ENCODE results near the gene COMMD1. TPM values are rescaled to one million over a fixed set of nuclear protein-coding genes. Genes with fewer than 3 reads are reported as not detected.
"Not testable (repeated sequence)": the region's sequence is repeated elsewhere in the genome, so short reads cannot be mapped to it uniquely, and the experiment has no call there.

COMMD1 gene
- total RNA-seq, 1 donor from 2014 or later, result 57.9 TPM

GRCh38 chr2:62036761-62037250, 131.3 kb downstream of the COMMD1 start:
- Histone ChIP-seq H3K36me3 (ENCODE audit: control insufficient read depth in 3 of 3, insufficient read depth in 3 of 3, low read length in 3 of 3) (no peaks in the 10 kb centered on the region), H3K27me3 (ENCODE audit: control insufficient read depth in 3 of 3, insufficient read depth in 3 of 3, low read length in 3 of 3) (no peaks in the 10 kb centered on the region), H3K4me3 (ENCODE audit: low read length in 3 of 3) (no peak overlapping the region), H3K9ac (ENCODE audit: low read depth in 1 of 3, low read length in 3 of 3) (no peak overlapping the region), H3K4me1 (ENCODE audit: control insufficient read depth in 3 of 3, insufficient read depth in 3 of 3, low read length in 3 of 3) (peaks cover 0 to 11% (median 5%) of the 10 kb centered on the region in 3 donors), H3K27ac (ENCODE audit: low read depth, low read length) (no peak overlapping the region), H3K9me3 (ENCODE audit: control insufficient read depth in 3 of 3, low read length in 3 of 3) (no peaks in the 10 kb centered on the region)

- H3K27ac ChIP-seq (ENCODE audit: low read depth, low read length), result no peak overlapping the region
- no peaks in the 10 kb centered on the region for H3K36me3 ChIP-seq (ENCODE audit: control insufficient read depth in 3 of 3, insufficient read depth in 3 of 3, low read length in 3 of 3)
- no peak overlapping the region for H3K4me3 ChIP-seq (ENCODE audit: low read length in 3 of 3)
- H3K4me1 ChIP-seq (ENCODE audit: control insufficient read depth in 3 of 3, insufficient read depth in 3 of 3, low read length in 3 of 3), result peaks cover 8 to 21% (median 11%) of the 10 kb centered on the region in 3 donors
- no peak overlapping the region for H3K9ac ChIP-seq (ENCODE audit: low read depth in 1 of 3, low read length in 3 of 3)
- H3K9me3 ChIP-seq (ENCODE audit: control insufficient read depth in 3 of 3, low read length in 3 of 3), result no peaks in the 10 kb centered on the region
- H3K27me3 ChIP-seq (ENCODE audit: control insufficient read depth in 3 of 3, insufficient read depth in 3 of 3, low read length in 3 of 3), result no peaks in the 10 kb centered on the region
Observed at GRCh38 chr2:62038975-62039771, 133.7 kb downstream of the COMMD1 start.

- no peak overlapping the region for H3K4me3 ChIP-seq (ENCODE audit: low read length in 3 of 3)
- no peak overlapping the region for H3K9ac ChIP-seq (ENCODE audit: low read depth in 1 of 3, low read length in 3 of 3)
- H3K9me3 ChIP-seq (ENCODE audit: control insufficient read depth in 3 of 3, low read length in 3 of 3), result no peaks in the 10 kb centered on the region
- H3K27ac ChIP-seq (ENCODE audit: low read depth, low read length), result no peak overlapping the region
- no peaks in the 10 kb centered on the region for H3K36me3 ChIP-seq (ENCODE audit: control insufficient read depth in 3 of 3, insufficient read depth in 3 of 3, low read length in 3 of 3)
- no peaks in the 10 kb centered on the region for H3K27me3 ChIP-seq (ENCODE audit: control insufficient read depth in 3 of 3, insufficient read depth in 3 of 3, low read length in 3 of 3)
- H3K4me1 ChIP-seq (ENCODE audit: control insufficient read depth in 3 of 3, insufficient read depth in 3 of 3, low read length in 3 of 3), result peaks cover 6 to 11% (median 8%) of the 10 kb centered on the region in 3 donors
Observed at GRCh38 chr2:62040926-62041325, 135.5 kb downstream of the COMMD1 start.

GRCh38 chr2:62041701-62042385, 136.4 kb downstream of the COMMD1 start:
- not testable (repeated sequence) for H3K9ac ChIP-seq (ENCODE audit: low read depth in 1 of 3, low read length in 3 of 3); H3K4me3 ChIP-seq (ENCODE audit: low read length in 3 of 3); H3K36me3 ChIP-seq (ENCODE audit: control insufficient read depth in 3 of 3, insufficient read depth in 3 of 3, low read length in 3 of 3); H3K9me3 ChIP-seq (ENCODE audit: control insufficient read depth in 3 of 3, low read length in 3 of 3); H3K27ac ChIP-seq (ENCODE audit: low read depth, low read length); H3K27me3 ChIP-seq (ENCODE audit: control insufficient read depth in 3 of 3, insufficient read depth in 3 of 3, low read length in 3 of 3)
- H3K4me1 ChIP-seq (ENCODE audit: control insufficient read depth in 3 of 3, insufficient read depth in 3 of 3, low read length in 3 of 3), result peaks cover 6 to 11% (median 8%) of the 10 kb centered on the region in 3 donors

- Histone ChIP-seq H3K36me3 (ENCODE audit: control insufficient read depth in 3 of 3, insufficient read depth in 3 of 3, low read length in 3 of 3) (no peaks in the 10 kb centered on the region), H3K27me3 (ENCODE audit: control insufficient read depth in 3 of 3, insufficient read depth in 3 of 3, low read length in 3 of 3) (no peaks in the 10 kb centered on the region), H3K9ac (ENCODE audit: low read depth in 1 of 3, low read length in 3 of 3) (no peak overlapping the region), H3K4me3 (ENCODE audit: low read length in 3 of 3) (no peak overlapping the region), H3K9me3 (ENCODE audit: control insufficient read depth in 3 of 3, low read length in 3 of 3) (no peaks in the 10 kb centered on the region), H3K4me1 (ENCODE audit: control insufficient read depth in 3 of 3, insufficient read depth in 3 of 3, low read length in 3 of 3) (peaks cover 6 to 11% (median 8%) of the 10 kb centered on the region in 3 donors), H3K27ac (ENCODE audit: low read depth, low read length) (no peak overlapping the region)
Observed at GRCh38 chr2:62042400-62042799, 136.9 kb downstream of the COMMD1 start.

- H3K4me3 ChIP-seq (ENCODE audit: low read length in 3 of 3), result no peak overlapping the region
Observed at GRCh38 chr2:62042944-62043343, 137.5 kb downstream of the COMMD1 start.

GRCh38 chr2:62045017-62045543, 139.6 kb downstream of the COMMD1 start:
- Histone ChIP-seq H3K4me1 (ENCODE audit: control insufficient read depth in 3 of 3, insufficient read depth in 3 of 3, low read length in 3 of 3) (peaks cover 6 to 11% (median 8%) of the 10 kb centered on the region in 3 donors), H3K27ac (ENCODE audit: low read depth, low read length) (no peak overlapping the region), H3K9ac (ENCODE audit: low read depth in 1 of 3, low read length in 3 of 3) (no peak overlapping the region), H3K36me3 (ENCODE audit: control insufficient read depth in 3 of 3, insufficient read depth in 3 of 3, low read length in 3 of 3) (no peaks in the 10 kb centered on the region), H3K27me3 (ENCODE audit: control insufficient read depth in 3 of 3, insufficient read depth in 3 of 3, low read length in 3 of 3) (no peaks in the 10 kb centered on the region), H3K4me3 (ENCODE audit: low read length in 3 of 3) (no peak overlapping the region), H3K9me3 (ENCODE audit: control insufficient read depth in 3 of 3, low read length in 3 of 3) (no peaks in the 10 kb centered on the region)

More at GRCh38 chr2:62042944-62043343, 137.5 kb downstream of the COMMD1 start:
- Histone ChIP-seq H3K9ac (ENCODE audit: low read depth in 1 of 3, low read length in 3 of 3) (no peak overlapping the region), H3K4me1 (ENCODE audit: control insufficient read depth in 3 of 3, insufficient read depth in 3 of 3, low read length in 3 of 3) (peaks cover 6 to 11% (median 8%) of the 10 kb centered on the region in 3 donors), H3K27ac (ENCODE audit: low read depth, low read length) (no peak overlapping the region), H3K36me3 (ENCODE audit: control insufficient read depth in 3 of 3, insufficient read depth in 3 of 3, low read length in 3 of 3) (no peaks in the 10 kb centered on the region), H3K27me3 (ENCODE audit: control insufficient read depth in 3 of 3, insufficient read depth in 3 of 3, low read length in 3 of 3) (no peaks in the 10 kb centered on the region), H3K9me3 (ENCODE audit: control insufficient read depth in 3 of 3, low read length in 3 of 3) (no peaks in the 10 kb centered on the region)

GRCh38 chr2:62046141-62046540, 140.7 kb downstream of the COMMD1 start:
- no peak overlapping the region for H3K27ac ChIP-seq (ENCODE audit: low read depth, low read length)
- no peaks in the 10 kb centered on the region for H3K36me3 ChIP-seq (ENCODE audit: control insufficient read depth in 3 of 3, insufficient read depth in 3 of 3, low read length in 3 of 3)
- H3K9me3 ChIP-seq (ENCODE audit: control insufficient read depth in 3 of 3, low read length in 3 of 3), result no peaks in the 10 kb centered on the region
- H3K27me3 ChIP-seq (ENCODE audit: control insufficient read depth in 3 of 3, insufficient read depth in 3 of 3, low read length in 3 of 3), result no peaks in the 10 kb centered on the region
- H3K4me1 ChIP-seq (ENCODE audit: control insufficient read depth in 3 of 3, insufficient read depth in 3 of 3, low read length in 3 of 3), result peaks cover 6 to 11% (median 8%) of the 10 kb centered on the region in 3 donors
- no peak overlapping the region for H3K9ac ChIP-seq (ENCODE audit: low read depth in 1 of 3, low read length in 3 of 3)
- no peak overlapping the region for H3K4me3 ChIP-seq (ENCODE audit: low read length in 3 of 3)

- H3K9me3 ChIP-seq (ENCODE audit: control insufficient read depth in 3 of 3, low read length in 3 of 3), result no peaks in the 10 kb centered on the region
- H3K4me1 ChIP-seq (ENCODE audit: control insufficient read depth in 3 of 3, insufficient read depth in 3 of 3, low read length in 3 of 3), result peaks cover 6 to 14% (median 11%) of the 10 kb centered on the region in 3 donors
- H3K27me3 ChIP-seq (ENCODE audit: control insufficient read depth in 3 of 3, insufficient read depth in 3 of 3, low read length in 3 of 3), result no peaks in the 10 kb centered on the region
- H3K36me3 ChIP-seq (ENCODE audit: control insufficient read depth in 3 of 3, insufficient read depth in 3 of 3, low read length in 3 of 3), result no peaks in the 10 kb centered on the region
- no peak overlapping the region for H3K4me3 ChIP-seq (ENCODE audit: low read length in 3 of 3)
- no peak overlapping the region for H3K27ac ChIP-seq (ENCODE audit: low read depth, low read length)
- H3K9ac ChIP-seq (ENCODE audit: low read depth in 1 of 3, low read length in 3 of 3), result no peak overlapping the region
Observed at GRCh38 chr2:62050456-62051045, 145.1 kb downstream of the COMMD1 start.

Data from skeletal muscle tissue (tissue), 4 donors.